ENCODE results near the gene DCLK2.

DCLK2 gene

DNA sequence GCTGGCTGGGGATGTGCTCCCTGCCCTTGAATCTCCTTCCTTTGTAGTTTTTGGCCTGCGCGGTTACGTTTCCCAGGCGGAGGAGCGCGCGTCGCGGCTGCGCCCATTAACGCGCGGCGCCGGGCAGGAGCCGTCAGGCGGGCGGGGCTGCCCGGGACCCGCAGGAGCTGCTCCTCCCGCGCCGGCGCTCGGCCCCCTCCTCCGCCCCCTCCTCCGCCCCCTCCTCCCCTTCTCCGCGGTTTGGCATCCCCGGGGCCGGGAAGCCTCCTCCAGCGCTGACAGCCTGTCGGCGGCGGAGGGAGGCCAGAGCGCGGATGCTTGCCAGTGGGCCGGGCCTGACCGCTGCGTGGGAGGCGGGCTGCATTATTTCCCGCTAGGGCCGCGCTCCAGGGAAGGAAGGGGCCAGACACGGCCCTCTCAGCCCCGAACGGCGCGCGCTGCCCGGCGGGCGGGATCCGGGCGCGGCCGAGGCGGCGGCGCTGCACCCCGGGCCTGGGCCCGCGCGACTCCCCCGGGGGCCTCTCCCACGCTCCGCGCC lies at the start of gene DCLK2:
Gene DCLK2 (plus strand): TSS at position 405 of the 538 bp plus-strand sequence. CDS start 583 bp downstream, outside the sequence.
- DNase-seq (ENCODE audit: low read depth in 3 of 3), result no peak

DNA sequence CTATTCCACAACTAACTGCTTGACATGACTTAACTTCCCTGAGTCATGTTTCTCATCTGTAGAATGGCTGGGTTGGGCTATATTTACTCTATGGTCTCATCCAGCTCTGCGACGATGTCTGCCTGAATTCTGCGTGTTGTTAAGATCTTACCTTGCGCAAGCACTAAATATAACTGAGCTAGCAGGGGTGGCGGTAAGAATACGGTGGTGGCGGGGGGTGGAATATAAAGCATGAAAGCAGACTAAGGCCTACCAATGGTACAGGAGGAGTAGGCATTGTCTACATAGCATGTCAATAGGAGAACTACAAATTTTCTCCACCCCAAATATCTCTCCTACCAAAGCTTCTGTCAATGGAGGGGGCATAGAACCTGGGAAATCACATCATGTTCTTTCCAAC lies 45.7 kb upstream of the DCLK2 start:
- no peak for DNase-seq (ENCODE audit: low read depth in 3 of 3)

DNA sequence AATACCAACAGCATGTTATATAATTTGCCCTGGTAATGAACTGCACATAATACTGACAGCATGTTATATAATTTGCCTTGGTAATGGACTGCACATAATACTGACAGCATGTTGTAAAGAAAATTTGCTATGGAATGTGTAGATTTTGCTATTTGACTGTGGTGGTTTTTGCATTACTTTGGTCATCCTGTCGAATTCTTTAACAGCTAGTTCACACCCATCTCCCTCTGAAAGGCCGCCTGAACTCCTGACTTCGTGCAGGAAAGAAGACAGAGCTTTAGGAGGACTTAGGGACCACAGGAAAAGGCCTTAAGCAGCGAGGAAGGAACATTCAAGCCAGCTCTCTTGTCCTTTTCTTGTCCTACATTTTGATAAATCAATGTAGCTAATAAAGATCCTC lies 45.2 kb upstream of the DCLK2 start:
- no peak for DNase-seq (ENCODE audit: low read depth in 3 of 3)

DNA sequence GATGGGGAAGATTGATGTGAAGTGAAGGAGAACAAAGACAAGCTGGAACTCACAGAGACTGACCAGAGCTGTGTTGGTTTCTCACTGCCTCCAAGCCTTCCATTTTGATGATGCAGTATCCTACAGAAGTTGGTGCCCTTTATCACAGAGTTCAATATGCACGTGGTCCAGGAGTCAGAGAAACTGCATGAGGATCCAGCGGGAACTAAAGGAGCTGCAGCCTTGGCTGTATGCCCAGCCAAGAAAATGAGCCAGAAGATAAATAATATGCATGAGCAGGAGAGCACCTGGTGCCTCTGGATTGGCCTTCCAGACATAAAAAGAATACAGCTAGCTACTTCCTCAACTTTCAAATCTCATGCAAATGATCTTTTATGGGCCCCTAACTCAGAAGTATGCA lies 44.3 kb upstream of the DCLK2 start:
- no peak for DNase-seq (ENCODE audit: low read depth in 3 of 3)

DNA sequence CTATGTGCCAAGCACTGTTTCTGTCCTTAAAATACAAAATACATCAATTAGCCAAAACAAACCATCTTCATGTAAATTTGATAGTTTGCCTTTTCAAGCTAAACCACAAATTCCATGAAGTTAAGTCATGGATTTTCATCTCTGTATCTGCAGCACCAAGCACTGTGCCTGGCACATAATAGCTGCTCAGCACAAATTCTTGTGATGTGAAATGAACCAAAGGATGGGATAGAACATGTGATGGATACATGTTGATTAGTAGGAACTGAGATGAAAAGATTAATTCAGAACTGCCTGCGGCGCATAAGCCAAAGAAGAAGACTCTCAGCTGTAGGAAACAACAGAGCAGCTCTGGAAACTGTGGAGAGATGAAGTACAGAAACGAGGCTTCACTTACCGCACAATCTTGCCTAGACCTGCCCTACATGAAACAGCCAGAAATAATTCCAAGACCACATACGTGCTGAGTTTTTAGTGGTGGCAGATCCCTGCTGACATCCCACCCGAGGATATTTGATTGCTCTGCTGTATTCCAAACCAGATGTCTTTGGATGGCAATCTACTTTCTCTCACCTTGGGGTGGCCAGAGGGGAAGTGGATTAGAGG lies 40.9 kb upstream of the DCLK2 start:
- no peak for DNase-seq (ENCODE audit: low read depth in 3 of 3)

DNA sequence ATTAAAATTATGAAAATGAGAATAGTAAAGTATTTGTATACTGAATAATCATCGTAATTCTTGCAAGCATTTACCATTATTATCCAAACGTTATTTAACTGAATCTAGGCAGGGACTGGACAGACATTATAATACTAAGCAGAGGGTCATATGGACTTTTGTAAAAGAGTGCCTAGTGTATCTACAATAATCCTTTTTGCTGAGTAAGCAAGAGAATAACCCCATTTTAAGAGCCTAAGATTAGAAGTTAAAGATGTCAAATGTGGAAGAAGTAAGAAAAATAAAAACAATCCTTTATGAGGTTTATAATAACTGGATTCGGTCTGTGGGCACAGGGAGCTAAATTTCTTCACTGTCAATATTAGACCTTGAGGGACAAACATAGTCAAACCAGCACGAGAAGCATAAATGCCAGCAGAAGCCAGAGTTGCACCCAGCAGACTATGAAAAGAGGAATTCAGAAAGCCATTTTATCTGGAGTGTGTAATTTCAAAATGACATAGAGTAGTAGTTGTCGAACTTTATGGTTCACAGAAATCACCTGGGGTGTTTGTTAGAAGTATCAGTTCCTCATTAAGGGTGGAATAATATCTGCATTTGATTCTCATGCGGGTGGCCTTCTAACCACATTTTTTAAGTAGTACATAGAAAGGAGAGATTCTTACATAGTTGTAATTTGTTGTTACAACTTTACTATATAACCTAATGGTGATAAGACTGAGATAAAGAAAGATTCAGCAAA lies 39.7 kb upstream of the DCLK2 start:
- DNase-seq (ENCODE audit: low read depth in 3 of 3), result no peak

DNA sequence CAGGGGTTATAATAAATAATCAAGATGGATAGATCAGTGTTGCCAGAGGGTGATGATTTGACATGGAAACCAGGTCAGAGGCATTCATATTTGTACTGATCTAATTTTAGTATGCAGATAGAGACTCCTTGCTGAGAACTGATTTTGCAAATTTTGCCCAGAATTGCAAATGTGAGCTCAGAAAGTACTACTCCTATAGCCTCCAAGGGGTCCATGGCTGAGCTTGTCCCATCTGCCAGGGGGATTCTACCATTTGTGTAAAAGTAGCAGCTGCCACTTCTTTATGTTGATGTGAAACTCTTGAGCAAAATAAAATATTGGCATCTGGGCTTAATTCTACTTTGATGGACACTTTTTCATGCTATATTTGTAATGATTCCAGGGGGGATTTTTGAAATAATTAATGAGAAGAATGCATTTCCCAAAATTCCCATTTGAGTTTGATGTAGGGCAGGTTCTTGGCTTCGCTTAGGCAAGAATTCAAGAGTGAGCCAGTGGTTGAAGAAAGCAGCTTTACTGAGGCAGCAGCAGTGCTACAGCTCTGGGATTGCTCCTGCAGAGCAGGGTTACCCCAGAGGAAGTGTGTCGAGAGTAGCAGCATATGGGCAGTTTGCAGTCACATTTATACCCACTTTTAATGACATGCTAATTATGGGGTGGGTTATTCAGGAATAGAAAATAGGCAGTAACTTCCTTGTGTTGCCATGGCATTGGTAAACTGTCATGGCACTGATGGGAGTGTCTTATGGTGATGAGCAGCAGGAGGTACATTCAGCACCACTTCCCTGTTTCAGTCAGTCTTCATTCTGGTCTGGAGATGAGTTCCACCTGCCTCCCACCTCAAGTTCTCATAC lies 38.7 kb upstream of the DCLK2 start:
- no peak for DNase-seq (ENCODE audit: low read depth in 3 of 3)

DNA sequence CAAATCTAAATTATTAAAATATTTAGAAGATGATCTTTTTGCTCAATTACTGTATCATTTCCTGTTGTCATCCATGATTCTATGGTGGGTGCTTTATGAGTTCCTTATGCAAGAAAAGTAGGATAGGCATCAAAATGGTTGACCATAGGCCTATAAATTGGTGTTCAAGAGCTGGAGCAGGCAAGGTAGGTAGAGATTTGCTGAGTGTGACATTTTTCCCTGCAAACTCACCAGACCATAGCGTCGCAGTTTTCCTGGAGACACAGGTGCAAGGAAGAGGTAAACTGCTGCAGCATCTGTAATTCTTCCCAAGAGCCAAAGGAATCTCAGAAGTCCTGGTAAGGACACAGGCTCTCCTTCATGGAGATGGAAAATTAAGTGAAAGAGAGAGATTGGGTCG lies 33.7 kb upstream of the DCLK2 start:
- DNase-seq (ENCODE audit: low read depth in 3 of 3), result no peak

DNA sequence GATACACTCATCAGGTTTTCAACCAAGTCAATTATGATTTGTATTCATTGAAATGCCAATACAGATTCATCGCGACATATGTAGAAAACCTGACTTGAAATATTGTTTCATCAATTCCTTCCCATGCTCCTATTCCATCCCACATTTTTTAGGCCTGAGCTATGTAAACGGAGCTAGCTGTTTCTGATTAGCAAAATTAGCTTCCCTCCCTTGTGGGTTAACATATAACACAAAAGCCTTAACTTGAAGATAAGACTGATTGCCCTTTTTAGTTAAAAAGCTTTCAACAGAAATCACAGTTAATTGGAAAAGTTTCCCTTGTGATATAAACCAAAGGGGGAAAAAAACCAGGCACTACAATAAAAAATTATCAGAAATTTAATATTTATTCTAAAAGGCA lies 32.8 kb upstream of the DCLK2 start:
- DNase-seq (ENCODE audit: low read depth in 3 of 3), result no peak

DNA sequence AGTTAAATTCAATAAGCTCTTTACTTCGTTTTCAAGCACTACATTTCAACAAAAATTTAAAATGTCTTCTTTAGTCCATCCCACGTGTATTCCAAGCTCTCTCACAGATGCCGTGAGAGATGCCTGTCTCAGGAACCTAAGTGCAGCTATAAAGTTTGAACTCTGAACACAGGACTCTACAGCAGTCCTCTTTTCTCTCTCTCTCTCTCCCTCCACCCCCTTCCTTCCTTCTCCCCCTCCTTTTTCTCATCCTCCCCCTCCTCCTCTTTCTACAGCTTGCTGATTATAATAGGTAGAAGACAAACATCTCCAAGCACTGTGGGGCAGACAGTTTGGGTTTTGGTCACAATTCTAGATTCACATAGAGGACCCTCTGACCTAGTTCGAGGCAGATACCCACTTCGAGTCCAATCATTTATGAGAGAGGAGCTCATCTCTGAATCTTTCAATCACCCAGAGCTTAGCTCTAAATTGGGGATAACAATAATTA lies 31.5 kb upstream of the DCLK2 start:
- DNase-seq (ENCODE audit: low read depth in 3 of 3), result no peak

DNA sequence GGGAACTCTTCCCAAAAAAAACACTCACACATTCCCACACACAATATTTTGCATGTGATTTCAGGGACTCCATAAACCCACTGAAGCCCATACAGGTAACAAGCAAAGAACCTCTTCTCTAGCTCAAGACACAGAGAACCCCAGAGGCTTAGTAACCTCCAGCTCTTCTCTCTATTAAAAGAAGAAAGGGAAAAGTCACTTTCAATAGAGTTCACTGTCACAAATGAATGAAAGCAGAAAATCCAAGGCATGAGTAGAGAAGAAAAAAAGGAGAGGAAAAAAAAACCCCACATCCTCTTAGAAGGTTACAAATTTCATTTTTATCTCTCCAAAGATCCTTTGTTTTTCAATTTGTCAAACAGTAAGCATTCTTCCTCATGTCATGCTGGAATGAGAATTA lies 30.7 kb upstream of the DCLK2 start:
- DNase-seq (ENCODE audit: low read depth in 3 of 3), result no peak

DNA sequence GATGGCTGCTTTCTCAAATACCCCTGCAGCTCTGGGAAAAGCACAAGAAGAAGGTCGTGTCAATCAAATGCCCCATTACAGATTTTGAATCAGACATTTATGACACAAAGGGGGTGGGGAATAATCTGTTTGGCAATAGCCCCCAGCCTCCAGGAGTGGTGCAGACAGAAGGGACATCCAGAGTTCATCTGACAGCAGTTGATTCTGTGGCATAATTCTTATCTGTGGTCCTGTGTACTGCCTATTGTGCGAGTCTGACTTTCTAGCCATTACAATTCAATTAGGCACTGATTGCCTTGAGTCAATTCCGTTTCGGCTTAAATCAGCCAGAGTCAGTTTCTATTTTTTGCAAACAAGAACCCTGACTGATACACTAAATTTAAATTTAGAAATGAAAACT lies 28.6 kb upstream of the DCLK2 start:
- DNase-seq (ENCODE audit: low read depth in 3 of 3), result no peak

DNA sequence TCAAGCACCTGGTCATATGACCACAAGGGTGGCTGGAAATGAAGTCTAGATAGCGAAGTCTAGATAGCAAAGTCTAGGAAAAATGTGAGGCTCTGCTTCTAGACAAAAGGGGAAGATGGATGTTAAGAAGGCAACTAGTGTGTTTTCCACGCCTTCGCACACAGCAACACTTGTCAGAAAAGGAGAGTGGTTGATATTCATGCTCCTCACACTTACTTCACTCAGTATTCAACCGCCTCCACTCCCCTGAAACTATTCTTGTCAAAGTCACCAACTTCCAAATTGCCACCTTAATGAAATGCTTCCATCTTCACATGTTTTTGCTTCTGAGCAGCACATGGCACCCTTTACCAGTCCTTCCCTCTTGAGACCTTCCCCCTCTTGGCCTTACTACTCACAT lies 27.7 kb upstream of the DCLK2 start:
- no peak for DNase-seq (ENCODE audit: low read depth in 3 of 3)

DNA sequence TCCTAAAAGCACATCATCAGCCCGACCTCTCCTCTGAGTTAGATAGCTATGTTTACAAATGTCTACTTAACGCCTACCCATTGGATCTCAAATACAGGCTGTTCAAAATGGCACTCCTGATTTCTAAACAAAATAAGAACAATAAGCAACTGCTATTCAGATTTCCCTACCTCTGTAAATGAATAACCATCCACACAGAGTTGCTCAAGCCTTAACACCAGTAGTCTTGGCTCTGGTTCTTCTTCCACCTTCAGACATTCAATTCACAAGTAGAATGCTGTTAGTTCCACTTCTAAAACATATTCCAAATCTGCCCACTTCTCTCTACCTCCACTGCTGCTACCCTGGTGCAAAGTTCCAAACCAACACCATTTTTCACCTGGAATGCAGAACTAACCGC lies 27.1 kb upstream of the DCLK2 start:
- no peak for DNase-seq (ENCODE audit: low read depth in 3 of 3)

DNA sequence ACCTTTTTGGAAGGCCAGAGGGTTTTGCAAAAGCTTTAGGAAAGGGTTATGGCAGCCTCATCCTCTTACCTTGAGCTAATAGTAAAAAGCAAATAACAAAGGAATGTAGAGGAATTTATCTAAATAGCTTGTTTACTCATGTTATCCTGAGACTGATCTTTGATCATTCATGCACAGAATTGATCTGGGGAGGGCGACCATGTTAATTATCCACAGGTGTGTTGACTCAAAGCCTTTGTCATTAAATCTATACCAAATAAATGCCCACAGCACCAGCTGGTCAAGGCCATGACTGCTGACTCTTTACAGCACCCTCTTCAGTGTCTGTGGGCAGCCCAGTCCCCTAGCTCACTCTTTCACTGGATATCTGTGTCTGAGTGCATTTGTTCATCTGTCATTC lies 22.8 kb upstream of the DCLK2 start:
- DNase-seq (ENCODE audit: low read depth in 3 of 3), result no peak

DNA sequence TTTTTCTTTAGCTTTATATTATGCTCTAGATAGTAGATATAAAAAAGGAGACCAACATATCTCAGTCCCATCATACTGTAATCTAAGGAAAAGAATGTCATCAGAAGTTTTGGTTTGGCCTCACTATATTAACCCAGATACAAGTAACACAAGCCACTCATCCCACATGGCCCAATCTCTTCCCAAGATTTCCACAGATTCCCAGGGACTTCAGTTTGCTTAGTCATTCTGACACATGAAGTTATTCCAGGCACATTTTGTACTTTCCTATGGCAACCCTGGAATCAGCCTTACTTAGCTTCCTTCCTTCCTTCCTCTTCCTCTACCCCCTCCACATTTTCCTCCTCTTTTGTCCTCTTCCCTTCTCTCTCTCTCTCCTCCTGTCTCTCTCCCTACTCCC lies 21.7 kb upstream of the DCLK2 start:
- no peak for DNase-seq (ENCODE audit: low read depth in 3 of 3)

DNA sequence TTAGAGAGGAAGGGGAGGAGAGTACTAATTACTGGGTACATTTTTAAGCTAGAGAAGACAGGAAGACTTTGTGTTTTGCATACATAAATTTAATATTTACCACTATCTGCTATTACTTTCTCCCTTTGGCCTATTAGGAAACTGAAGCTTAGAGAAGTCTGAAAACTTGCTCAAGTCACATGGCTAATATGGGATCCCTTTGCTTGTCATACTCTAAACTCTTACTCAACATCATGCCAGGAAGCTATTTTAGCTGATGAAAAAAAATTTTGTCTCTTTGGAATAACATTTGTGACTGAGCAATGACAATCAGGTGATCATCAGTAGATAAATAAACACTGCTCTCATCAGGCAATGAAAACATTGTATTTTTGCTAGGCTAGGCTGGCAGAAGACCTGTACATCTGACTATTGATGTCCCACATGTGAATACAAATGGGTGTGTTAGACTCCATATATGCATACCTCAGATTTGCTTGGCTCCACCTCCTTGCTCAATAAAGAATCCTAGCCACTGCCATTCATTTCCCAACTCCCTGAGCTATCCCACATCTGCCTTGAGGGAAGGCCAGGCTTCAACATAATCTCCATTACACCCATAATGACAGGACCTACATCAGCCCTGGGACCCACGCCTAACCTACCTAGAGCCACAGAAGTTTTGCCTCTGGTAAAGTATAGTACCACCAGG lies 17.0 kb upstream of the DCLK2 start:
- no peak for DNase-seq (ENCODE audit: low read depth in 3 of 3)

DNA sequence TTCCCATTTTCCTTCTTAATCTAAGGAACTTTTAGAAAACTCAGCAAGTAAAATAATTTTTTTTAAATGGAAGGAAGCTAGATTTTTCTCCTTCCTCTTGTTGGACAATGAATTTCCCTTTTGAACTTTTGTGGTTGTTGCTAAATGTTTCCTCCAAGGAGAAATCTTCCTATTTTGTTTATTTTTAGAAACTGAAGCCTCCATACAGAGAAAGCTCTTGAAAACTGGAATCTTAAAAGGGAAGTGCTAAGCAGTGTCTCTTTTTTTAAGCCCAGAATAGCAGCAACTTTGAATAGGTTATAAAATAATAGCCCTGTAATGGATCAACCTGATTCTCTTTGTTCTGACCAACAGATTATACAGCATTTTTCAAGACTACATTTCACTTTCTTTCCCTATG lies 15.1 kb upstream of the DCLK2 start:
- DNase-seq (ENCODE audit: low read depth in 3 of 3), result no peak

DNA sequence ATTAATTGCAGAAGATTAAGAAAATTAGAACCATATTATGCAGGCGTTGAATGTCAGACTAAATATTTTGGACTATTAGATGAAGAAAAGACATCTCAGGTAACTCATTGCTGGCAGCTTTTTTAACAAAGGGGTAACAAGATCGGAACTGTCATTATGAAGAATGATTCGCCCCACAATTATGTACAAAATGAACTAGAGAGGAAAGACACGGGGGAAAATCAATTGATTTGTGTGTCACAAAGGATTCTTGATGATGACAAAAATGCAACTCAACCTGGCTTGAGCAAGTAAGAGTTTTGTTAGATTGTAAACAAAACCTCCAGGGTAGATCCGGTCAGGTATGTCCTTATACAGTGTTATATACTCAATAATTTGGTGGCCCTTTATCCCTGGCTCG lies 12.5 kb upstream of the DCLK2 start:
- DNase-seq (ENCODE audit: low read depth in 3 of 3), result no peak

DNA sequence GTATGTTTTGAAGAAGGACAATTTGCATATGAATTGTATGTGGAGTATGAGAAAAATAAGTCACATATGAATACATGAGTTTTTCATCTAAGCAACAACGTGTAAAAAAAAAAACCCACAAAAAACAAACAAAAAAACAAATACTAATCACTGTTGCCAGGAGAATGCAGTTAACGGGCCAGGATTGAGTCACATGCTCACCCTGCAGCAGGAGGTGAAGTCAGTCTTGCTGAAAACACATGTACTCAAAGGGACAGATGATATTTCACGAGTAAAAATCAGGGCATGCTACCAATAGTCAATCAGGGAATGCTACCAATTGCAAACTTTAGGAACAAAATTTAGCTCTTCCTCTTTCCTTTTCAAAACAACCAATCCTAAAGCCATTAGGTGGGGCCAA lies 10.4 kb upstream of the DCLK2 start:
- DNase-seq (ENCODE audit: low read depth in 3 of 3), result no peak

DNA sequence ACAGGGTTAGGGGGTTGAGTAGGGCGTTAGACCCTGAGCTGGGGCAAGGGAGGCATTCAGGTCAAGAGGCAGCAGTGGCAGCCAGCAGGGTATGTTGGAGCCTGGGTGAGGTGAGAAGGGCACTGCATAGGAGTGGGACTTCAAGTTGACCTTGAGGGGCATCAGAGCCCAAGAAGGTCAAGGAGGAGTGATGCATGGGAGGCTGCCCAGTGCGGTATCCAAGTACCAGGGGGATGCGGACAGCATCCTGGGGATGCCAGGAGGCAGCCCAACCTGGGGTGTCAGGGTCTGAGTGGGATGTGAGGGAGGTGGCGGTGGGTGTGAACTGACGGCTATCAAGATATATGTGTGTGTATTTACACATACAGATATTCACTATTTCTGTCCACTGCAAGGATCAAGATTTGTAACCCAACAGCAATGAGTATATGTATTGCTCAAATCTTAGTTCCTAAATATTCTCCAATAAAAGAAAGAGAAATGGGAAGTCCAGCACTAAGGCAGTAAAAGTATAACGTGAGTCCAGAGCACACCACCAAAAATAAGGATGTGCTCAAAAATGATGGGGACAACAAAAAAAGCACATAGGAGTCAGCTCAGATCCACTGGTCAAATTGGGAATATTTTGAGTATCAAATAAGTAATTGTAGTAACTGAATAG lies 9.8 kb upstream of the DCLK2 start:
- DNase-seq (ENCODE audit: low read depth in 3 of 3), result no peak

All from stimulated activated CD4-positive, alpha-beta T cell treated with anti-CD3 and anti-CD28 coated beads, TNF-alpha, amount 100 ng/mL, for 24 hours (primary cell).